ENCODE data around the gene GCM1.

The GCM1 gene

DNA sequence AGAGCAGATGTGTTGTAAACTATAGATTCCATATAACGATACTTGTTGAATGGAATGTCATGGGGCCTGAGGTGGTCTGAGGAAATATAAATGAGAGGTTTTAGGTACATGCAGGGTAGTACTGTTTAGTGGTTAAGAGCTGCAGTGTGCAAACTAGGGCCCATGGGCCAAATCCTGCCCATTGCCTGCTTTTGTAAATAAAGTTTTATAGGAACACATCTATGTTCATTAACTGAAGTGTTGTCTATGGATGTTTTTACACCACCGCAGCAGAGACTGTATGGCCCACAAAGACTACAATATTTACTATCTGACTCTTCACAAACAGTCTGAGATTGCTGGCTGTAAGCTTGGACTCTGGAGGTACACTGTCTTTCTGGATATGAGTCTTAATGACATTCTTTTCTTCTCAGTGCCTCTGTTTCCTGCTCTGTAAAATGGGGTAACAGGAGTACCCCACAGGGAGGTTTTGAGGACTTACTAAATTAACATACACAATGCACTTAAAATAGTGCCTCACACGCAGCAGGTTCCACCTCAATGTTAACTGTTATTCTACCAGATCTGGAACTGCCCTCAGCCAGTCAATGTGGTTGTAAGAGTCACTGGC, 12.5 kb downstream of the GCM1 start:
- no peaks in the 10 kb centered on the region for H3K36me3 ChIP-seq (ENCODE audit: control insufficient read depth in 2 of 2, insufficient read depth in 1 of 2, low read length in 2 of 2)
- no peak overlapping the region for H3K27ac ChIP-seq (ENCODE audit: extremely low read depth, low read depth, low read length)
- no peak for TF ChIP-seq PRDM1 (tag by site-specific recombination; IDR thresholded peaks at IDR 0.05)
- TF ChIP-seq ZNF302 (tag by site-specific recombination; IDR thresholded peaks at IDR 0.05; ENCODE audit: low read depth) = no peak
- TF ChIP-seq ZNF521 (tag by site-specific recombination; IDR thresholded peaks at IDR 0.05) = no peak
- no peak for TF ChIP-seq GFI1B (tag by site-specific recombination; IDR thresholded peaks at IDR 0.05)
- TF ChIP-seq OVOL3 (tag by site-specific recombination; IDR thresholded peaks at IDR 0.05) = no peak
- TF ChIP-seq ZSCAN23 (tag by site-specific recombination; IDR thresholded peaks at IDR 0.05) = no peak
- no peak for TF ChIP-seq MZF1 (tag by site-specific recombination; IDR thresholded peaks at IDR 0.05; ENCODE audit: borderline replicate concordance)
- TF ChIP-seq ZNF16 (tag by site-specific recombination; IDR thresholded peaks at IDR 0.05; ENCODE audit: low read depth) = no peak
- TF ChIP-seq, protein P1, sequence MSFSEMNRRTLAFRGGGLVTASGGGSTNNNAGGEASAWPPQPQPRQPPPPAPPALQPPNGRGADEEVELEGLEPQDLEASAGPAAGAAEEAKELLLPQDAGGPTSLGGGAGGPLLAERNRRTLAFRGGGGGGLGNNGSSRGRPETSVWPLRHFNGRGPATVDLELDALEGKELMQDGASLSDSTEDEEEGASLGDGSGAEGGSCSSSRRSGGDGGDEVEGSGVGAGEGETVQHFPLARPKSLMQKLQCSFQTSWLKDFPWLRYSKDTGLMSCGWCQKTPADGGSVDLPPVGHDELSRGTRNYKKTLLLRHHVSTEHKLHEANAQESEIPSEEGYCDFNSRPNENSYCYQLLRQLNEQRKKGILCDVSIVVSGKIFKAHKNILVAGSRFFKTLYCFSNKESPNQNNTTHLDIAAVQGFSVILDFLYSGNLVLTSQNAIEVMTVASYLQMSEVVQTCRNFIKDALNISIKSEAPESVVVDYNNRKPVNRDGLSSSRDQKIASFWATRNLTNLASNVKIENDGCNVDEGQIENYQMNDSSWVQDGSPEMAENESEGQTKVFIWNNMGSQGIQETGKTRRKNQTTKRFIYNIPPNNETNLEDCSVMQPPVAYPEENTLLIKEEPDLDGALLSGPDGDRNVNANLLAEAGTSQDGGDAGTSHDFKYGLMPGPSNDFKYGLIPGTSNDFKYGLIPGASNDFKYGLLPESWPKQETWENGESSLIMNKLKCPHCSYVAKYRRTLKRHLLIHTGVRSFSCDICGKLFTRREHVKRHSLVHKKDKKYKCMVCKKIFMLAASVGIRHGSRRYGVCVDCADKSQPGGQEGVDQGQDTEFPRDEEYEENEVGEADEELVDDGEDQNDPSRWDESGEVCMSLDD (tag by site-specific recombination; IDR thresholded peaks at IDR 0.05) = no peak
- no peak for TF ChIP-seq ZFHX2 (tag by site-specific recombination; conservative IDR thresholded peaks at IDR 0.05)
- POLR2A ChIA-PET = no interaction called here
- H3K4me3 ChIP-seq (ENCODE audit: low read depth, low read length) = no peak overlapping the region
- no peaks in the 10 kb centered on the region for H3K9me3 ChIP-seq (ENCODE audit: control insufficient read depth, insufficient read depth, low read depth, low read length)
- H3K4me1 ChIP-seq (ENCODE audit: control insufficient read depth, insufficient read depth, low read length) = no peaks in the 10 kb centered on the region
- CTCF ChIA-PET = no interaction called here

DNA sequence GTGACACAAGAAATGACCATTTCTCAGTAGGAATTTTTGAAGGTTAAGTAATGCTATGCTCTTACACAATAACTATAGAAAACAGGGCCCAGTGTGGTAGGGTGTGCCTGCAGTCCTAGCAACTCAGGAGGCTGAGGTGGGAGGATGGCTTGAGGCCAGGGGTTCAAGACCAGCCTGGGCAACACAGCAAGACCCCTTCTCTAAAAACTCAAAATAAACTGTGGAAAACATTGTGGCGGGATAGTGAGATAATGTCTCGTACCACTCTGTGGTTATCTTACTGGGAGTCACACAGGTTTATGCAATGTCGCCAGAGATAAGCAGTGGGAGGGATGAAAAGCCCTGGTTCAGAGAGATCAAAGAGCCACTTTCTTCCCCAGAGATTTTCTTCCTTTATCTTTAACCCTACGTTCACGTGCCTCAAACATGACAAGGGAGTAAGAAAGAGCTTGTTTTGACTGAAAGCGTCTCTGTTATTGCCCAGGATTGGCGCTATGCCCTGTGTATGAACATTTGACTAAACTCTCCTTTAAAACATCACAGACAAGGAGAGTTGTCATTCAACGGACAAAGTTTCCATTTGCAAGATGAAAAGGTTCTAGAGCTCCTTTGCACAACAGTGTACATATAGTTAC, 13.9 kb downstream of the GCM1 start:
- H3K9me3 ChIP-seq (ENCODE audit: control insufficient read depth, insufficient read depth, low read depth, low read length) = no peaks in the 10 kb centered on the region
- H3K27ac ChIP-seq (ENCODE audit: extremely low read depth, low read depth, low read length) = no peak overlapping the region
- ChIA-PET CTCF (interaction anchor here (0.6 to 1.0 kb wide), 3 partner anchors 133 to 276 kb away, joined by 3 read pairs; no protein-coding TSS in a partner anchor), POLR2A (no interaction called here)
- no peaks in the 10 kb centered on the region for H3K4me1 ChIP-seq (ENCODE audit: control insufficient read depth, insufficient read depth, low read length)
- TF ChIP-seq, protein P2, sequence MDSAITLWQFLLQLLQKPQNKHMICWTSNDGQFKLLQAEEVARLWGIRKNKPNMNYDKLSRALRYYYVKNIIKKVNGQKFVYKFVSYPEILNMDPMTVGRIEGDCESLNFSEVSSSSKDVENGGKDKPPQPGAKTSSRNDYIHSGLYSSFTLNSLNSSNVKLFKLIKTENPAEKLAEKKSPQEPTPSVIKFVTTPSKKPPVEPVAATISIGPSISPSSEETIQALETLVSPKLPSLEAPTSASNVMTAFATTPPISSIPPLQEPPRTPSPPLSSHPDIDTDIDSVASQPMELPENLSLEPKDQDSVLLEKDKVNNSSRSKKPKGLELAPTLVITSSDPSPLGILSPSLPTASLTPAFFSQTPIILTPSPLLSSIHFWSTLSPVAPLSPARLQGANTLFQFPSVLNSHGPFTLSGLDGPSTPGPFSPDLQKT (IDR thresholded peaks at IDR 0.05; ENCODE audit: borderline replicate concordance, low read depth, low read length) = no peak
- TF ChIP-seq TCF7L2 (IDR thresholded peaks at IDR 0.05; ENCODE audit: borderline replicate concordance, low read depth, low read length) = peak; percentile 47; the same call in 1 of the 2 replicates
- H3K4me3 ChIP-seq (ENCODE audit: low read depth, low read length) = no peak overlapping the region
- no peaks in the 10 kb centered on the region for H3K36me3 ChIP-seq (ENCODE audit: control insufficient read depth in 2 of 2, insufficient read depth in 1 of 2, low read length in 2 of 2)

DNA sequence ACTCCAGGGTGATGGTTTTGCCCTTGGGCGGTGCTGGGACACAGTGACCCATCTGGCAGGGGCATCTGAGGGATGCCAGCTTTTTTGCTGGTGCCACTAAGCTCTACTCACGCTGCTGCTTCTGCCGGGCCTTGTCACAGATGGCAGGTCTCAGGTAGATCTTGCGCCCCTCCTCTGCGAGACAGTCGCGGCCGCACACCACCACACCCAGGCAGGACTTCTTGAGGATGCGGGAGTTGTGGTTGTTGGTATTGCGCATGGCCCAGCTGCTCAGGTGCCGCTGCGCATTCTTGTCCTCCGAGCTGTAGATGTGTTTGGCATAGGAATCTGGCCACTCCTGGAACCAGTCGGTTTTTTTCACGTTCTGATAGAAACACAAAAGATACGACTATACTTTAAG, 14.7 kb downstream of the GCM1 start:
- no peak overlapping the region for H3K4me3 ChIP-seq (ENCODE audit: low read depth, low read length)
- CTCF ChIA-PET = no interaction called here
- POLR2A ChIA-PET = no interaction called here
- no peaks in the 10 kb centered on the region for H3K36me3 ChIP-seq (ENCODE audit: control insufficient read depth in 2 of 2, insufficient read depth in 1 of 2, low read length in 2 of 2)
- H3K4me1 ChIP-seq (ENCODE audit: control insufficient read depth, insufficient read depth, low read length) = no peaks in the 10 kb centered on the region
- no peak overlapping the region for H3K27ac ChIP-seq (ENCODE audit: extremely low read depth, low read depth, low read length)
- no peaks in the 10 kb centered on the region for H3K9me3 ChIP-seq (ENCODE audit: control insufficient read depth, insufficient read depth, low read depth, low read length)
- TF ChIP-seq ZNF426 (tag by site-specific recombination; IDR thresholded peaks at IDR 0.05) (no peak), ZNF311 (tag by site-specific recombination; IDR thresholded peaks at IDR 0.05; ENCODE audit: borderline replicate concordance) (no peak), ZNF112 (tag by site-specific recombination; IDR thresholded peaks at IDR 0.05) (no peak), GLIS1 (tag by site-specific recombination; IDR thresholded peaks at IDR 0.05) (no peak), BCL11A (tag by site-specific recombination; IDR thresholded peaks at IDR 0.05; ENCODE audit: low read depth) (no peak), ZNF146 (tag by site-specific recombination; IDR thresholded peaks at IDR 0.05) (no peak), FEZF1 (tag by site-specific recombination; IDR thresholded peaks at IDR 0.05) (no peak)
- TF ChIP-seq, protein P3, sequence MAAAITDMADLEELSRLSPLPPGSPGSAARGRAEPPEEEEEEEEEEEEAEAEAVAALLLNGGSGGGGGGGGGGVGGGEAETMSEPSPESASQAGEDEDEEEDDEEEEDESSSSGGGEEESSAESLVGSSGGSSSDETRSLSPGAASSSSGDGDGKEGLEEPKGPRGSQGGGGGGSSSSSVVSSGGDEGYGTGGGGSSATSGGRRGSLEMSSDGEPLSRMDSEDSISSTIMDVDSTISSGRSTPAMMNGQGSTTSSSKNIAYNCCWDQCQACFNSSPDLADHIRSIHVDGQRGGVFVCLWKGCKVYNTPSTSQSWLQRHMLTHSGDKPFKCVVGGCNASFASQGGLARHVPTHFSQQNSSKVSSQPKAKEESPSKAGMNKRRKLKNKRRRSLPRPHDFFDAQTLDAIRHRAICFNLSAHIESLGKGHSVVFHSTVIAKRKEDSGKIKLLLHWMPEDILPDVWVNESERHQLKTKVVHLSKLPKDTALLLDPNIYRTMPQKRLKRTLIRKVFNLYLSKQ (tag by site-specific recombination; IDR thresholded peaks at IDR 0.05; ENCODE audit: borderline replicate concordance) = no peak
- TF ChIP-seq, protein P4, sequence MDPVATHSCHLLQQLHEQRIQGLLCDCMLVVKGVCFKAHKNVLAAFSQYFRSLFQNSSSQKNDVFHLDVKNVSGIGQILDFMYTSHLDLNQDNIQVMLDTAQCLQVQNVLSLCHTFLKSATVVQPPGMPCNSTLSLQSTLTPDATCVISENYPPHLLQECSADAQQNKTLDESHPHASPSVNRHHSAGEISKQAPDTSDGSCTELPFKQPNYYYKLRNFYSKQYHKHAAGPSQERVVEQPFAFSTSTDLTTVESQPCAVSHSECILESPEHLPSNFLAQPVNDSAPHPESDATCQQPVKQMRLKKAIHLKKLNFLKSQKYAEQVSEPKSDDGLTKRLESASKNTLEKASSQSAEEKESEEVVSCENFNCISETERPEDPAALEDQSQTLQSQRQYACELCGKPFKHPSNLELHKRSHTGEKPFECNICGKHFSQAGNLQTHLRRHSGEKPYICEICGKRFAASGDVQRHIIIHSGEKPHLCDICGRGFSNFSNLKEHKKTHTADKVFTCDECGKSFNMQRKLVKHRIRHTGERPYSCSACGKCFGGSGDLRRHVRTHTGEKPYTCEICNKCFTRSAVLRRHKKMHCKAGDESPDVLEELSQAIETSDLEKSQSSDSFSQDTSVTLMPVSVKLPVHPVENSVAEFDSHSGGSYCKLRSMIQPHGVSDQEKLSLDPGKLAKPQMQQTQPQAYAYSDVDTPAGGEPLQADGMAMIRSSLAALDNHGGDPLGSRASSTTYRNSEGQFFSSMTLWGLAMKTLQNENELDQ (tag by site-specific recombination; IDR thresholded peaks at IDR 0.05; ENCODE audit: low read depth) = no peak

All from HEK293 (cell line).